NCI-H345 treated with DMSO at 0.1 percent for 48 hours (cell line): ENCODE data around the gene EPHA6.

ENCODE experiments used
- DNase-seq: peaks from one replicate; lab custom pipeline; 2025; ENCODE audit not compliant: unreplicated experiment; lab: John Stamatoyannopoulos, UW

Gene EPHA6

DNA sequence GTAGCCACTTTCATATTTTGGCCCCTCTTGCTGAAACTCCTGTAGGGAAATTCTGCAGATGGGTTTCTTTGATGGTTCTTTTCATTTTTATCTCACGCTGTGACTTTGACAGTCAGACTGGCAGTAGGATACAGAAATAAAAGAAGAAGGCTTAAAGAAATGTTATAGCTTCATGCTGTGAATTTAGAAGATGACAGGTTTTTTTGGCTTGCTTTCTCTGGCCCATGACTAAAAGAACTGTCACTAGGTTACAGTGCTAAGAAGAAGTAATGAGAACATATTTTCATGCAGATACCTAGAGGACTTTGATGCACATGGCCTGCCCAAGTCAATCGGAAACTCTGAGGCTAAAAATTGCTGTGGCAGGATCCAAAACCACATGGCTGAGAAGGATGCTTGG lies 334.5 kb downstream of the EPHA6 start:
- DNase-seq = no peak

DNA sequence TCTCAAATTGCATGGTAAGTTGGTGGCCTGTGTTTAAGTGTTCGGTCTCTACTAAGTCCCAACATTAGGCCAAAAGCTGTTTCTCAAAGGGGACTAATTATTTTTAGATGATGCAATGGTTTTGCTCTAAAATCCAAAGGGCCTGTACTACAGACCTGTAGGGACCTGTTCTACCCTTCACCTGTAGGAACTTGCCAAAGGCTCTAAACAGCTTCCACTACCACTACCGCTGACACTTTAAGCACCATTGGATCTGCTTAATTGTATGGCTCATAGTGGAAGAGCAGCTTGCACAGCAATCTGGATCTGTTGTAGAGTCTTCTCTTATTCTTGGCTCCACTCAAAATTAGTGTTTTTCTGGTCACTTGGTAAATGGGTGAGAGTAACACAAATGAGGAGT lies 346.8 kb downstream of the EPHA6 start:
- DNase-seq = no peak

DNA sequence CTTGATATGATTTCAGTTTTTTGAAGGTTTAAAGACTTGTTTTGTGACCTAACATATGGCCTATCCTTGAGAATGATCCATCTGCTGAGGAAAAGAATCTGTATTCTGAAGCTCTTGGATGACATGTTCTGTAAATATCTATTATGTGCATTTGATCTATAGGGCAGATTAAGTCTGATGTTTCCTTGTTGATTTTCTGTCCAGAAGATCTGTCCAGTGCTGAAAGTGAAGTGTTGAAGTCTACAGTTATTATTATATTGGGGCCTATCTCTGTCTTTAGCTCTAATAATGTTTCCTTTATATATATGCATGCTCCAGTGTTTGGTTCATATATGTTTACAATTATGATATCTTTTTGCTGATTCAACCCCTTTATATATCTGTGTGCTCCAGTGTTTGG lies 362.8 kb downstream of the EPHA6 start:
- no peak for DNase-seq

DNA sequence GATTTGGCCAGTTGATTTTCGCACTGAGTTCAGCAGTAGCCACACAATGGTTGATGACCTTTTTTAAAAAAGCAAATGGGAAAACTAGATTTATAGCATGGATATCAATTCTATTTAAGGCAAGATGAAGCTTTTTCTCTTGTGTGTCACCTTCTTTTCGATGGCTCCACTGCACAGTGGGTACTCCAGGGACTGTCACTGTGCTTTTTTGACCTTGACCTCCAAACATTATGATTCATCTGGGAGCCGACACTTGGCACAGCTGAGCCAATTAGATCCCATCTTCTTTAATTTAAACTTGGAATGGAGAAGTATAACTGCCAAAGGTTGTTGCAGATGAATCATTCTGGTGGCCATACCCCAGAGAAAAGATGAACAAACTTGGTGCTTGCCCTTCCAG lies 367.3 kb downstream of the EPHA6 start:
- DNase-seq = no peak

DNA sequence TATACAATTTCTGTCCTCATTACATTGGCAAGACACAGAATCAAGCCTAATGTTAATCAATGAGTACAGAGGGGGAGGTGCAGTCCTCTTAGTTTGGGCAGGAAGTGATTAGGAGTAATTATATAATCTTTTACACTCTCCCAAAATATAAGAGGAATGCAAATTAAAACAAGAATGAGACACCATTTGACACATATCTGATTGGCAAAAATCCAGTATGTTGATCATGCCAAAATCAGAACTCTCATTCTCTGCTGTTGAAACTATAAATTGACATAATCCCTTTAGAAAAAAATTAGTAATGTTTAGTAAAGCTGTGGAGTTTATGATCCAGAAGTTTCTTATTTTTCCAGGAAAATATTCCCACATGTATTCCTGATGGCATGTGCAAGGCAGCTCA lies 373.4 kb downstream of the EPHA6 start:
- no peak for DNase-seq

DNA sequence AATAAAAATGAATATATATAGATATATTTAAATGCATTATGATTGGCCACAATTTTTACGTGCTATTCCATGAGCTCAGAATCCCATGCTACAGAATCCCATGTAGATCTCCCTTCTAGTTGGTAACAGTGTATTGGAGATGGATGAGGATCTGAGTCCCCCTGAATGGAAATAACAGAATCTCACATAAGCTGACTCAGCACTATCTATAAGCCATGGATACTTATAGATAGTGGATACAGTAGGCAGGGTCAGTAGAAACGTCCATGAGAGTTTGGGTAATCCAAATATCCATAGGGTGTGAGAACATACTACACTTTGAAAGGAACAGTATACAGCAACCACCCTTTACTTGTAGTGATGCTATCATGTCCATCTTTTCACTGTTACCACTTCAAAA lies 375.4 kb downstream of the EPHA6 start:
- no peak for DNase-seq

DNA sequence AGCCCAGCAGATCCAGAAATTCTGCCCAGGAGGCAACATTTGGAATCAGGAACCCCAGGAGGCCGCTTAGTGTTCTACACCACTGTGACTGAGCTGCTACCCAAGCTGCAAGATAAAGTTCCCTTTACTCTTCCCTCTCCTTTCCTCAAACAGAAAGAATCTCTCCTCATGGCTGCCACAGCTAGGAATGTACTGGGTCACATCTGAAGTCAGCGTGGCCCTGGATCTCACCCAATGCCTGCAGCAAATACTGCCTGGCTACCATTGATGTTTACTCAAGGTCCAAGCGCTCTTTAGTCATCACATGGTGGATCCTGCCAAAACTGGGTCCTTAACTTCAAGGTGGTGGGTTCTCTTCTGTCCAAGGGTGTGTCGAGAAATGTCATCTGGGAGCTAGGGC lies 382.7 kb downstream of the EPHA6 start:
- no peak for DNase-seq

DNA sequence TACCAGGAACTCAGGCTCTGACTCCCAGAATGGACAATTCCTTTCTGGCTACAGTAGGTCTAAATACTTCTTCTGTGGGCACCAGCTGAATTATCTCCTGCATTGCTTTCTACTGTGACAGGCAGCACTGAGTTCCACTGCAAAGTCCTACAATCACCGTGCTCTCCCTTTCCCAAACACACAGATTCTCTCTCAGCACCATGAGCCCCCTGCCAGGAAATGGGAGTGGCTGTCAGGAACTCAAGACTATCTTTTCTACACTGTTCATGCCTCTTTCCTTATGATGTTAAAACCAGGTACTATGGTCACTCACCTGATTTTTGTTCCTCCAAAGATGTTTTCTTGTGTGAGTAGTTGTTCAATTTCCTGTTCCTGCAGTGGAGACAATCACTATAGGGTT lies 383.4 kb downstream of the EPHA6 start:
- DNase-seq = no peak

DNA sequence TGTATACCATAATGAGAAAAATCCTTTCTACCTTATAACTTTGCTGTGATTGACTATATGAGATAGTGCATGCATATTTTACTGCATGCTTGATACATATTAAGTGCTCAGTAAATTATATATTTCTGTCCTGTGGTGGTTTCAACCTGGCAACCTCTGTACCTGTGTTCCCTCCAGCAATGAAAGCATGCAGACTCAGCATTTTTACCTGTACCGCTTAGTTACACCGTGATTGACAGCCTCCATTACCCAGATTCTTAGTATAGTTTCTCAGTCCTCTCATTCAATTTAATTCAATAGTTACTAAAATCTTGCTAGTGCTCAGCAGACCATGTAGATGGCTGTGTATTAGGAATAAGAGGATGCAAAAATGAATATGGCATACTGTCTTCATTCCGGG lies 386.0 kb downstream of the EPHA6 start:
- no peak for DNase-seq

DNA sequence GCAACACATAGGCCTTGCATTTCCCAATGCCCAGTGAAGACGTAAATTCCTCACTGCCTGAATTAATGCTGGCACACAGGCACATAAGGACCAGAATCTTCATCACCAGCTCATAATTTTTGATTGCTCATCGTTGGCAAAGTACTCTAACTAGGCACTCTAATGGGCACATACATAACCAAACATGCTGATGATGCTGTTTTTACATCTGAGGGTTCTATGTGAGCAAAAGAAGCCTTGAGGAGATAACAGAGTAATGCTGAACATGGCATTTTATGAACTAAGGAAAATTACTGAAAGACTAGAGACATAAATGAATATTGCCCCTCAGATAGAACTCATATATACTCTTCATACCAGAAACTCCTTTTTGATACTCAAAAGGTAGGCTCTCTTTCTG lies 387.4 kb downstream of the EPHA6 start:
- no peak for DNase-seq

DNA sequence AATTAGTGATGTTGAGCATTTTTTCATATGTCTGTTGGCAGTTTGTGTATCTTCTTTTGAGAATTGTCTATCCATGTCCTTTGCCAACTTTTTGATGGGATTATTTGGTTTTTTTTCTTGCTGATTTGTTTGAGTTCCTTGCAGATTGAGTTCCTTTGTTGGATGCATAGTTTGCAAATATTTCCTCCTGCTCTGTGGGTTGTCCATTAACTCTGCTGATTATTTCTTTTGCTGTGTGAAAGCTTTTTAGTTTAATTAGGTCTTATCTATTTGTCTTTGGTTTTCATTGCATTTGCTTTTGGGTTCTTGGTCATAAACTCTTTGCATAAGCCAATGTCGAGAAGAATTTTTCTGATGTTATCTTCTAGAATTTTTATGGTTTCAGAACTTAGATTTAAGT lies 414.6 kb downstream of the EPHA6 start:
- no peak for DNase-seq

DNA sequence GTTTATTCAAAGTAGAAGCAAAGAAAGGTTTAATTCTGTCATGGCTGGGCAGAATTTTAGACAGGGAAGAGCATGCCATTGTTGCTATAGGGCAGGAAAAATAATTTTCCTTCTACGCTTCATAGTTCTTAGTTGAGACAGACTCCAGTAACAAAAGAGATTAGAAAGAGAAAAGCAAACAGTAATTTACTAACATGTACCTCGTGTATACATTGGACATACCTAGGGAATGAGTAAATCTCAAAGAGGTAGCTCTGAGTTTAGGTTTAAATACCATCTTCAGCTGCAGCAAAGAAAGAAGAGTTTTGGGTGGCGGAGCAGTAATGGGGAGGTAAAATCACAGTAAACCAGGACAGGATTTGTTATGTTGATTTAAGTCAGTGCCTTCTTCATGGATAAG lies 416.1 kb downstream of the EPHA6 start:
- no peak for DNase-seq

DNA sequence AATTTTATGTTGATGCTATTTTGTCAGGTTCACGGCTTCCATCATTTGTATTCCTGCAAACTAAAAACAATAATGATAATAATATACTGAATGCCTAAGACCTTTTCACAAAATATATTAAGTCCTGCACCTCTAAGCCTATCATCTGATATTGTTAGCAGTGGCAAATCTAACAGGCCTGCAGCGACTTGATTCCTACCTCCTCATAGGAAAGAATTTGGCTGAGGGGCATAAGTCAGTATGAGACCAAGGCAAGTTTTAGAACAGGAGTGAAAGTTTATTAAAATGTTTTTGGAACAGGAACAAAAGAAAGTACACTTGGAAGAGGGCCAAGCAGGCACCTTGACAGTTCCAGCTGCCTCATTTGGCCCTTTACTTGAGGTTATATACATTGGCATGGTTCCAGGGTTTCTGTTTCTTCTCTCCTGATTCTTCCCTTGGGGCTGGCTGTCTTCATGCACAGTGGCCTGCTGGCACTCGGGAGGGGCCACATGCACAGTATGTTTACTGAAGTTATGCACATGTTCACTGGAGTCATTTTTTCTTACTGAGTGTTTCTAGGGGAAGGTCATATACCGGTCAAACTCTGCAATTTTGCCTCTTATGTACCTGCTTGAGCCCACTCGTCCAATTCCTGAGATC lies 418.1 kb downstream of the EPHA6 start:
- DNase-seq = no peak

DNA sequence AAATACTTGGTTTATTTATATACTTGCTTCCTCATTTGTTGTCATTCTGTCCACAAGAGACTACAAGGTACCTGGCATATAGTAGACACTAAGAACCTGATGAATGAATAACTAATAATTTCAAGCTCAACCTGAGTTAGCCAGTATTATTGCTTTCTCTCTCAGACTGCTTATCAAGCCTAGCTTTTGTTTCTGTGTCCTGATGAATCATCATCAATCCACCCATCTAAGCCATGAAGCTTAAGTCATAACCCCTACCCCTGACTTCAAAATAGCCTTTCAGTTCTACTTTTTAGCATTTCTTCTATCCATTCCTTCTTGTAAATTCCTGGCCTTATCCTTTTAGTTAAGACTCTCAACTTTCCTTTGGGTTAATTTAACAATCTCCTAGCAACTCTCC lies 420.8 kb downstream of the EPHA6 start:
- DNase-seq = no peak

DNA sequence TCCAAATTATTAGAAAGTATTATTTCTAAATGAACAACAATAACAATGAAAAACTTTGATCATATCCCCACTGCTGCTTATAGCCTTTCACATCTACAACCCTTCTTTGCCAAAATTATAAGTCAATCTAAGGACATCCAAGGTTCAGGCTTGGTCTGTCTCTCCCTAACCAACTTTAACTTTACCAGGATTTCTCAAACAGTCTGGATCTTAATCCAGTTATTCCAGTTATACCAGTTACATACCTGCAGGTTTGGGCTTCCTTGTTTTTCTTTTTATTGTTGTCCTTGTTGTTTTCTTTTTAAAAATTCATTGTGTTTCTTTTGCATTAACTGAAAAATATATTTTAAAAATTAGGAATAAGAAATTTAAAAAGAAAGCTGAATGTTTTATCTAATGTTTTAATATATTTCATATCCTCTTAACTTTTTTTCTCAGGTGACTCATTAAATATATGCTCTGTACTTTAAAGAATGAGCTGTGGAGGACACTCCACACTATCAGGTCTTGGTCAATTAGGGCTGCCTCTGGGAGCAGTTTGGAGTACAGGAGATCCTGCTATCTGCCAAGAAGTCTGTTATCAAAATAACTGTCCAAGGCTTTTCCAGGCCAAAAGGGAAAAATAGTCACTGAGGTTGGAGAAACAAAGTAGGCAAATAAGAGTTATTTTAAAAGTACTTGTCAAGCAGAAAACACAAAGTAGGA lies 421.4 kb downstream of the EPHA6 start:
- no peak for DNase-seq

DNA sequence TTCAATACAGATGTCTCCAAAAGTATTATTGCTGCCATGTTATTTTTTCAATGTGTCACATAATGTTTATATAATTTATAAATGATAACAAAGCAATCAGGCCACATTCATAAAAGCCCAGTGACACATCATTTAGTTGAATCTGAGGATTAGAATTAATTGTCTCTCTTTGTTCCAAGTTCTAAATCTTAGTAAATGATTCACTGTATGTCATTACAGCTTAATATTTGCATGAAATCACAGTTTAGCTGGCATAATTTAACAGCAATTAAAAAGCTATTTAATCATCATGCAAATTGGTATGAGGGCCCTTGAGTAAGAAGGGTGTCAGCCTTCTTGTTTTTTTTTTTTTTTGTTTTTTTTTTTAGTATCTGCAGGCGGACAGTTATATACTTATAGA lies 427.0 kb downstream of the EPHA6 start:
- no peak for DNase-seq

DNA sequence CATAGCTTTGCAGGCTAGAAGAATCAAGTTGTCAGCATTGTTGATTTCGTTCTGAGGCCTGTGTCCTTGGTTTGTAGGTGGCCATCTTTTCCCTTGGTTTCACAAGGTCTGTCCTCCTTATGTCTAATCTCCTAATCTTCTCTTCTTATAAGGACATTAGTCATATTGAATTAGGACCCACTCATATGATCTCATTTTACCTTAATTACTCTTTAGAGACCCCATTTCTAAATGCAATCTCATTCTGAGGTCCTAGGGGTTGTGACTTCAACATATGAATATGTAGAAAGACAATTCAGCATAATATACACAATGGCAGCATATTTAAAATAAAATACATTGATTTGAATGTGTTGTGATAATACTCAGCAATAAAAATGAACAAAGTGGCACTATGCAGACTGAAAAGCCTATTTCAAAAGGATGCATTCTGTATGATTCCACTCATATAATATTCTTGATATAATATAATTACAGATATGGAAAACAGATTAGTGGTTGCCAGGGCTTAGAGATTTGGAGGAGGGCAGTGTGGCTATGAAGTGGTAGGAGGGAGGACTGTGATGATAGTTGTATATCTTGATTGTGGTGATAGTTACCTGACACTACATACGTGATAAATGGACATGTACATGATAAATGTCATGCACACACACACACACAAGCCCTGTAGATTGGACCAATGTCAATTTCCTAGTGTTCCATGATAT lies 431.0 kb downstream of the EPHA6 start:
- no peak for DNase-seq

DNA sequence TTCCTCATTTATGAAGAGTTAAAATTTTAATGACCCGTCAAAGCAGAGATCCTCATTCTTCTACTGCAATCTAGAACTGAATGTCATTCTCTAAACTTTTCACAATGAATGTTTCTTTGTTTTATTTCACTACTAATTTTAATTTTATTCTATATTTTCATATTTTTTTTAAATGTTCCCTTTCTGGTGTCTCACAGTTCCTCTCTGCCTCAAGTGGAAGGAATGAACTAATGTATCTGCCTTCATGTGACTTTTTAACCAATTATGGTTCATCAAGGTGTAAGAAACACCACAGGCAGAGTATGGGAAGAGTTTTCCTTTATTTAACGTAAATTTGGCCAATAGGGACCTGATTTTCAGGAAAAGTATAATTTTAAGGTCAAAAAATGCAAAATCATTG lies 441.7 kb downstream of the EPHA6 start:
- no peak for DNase-seq

DNA sequence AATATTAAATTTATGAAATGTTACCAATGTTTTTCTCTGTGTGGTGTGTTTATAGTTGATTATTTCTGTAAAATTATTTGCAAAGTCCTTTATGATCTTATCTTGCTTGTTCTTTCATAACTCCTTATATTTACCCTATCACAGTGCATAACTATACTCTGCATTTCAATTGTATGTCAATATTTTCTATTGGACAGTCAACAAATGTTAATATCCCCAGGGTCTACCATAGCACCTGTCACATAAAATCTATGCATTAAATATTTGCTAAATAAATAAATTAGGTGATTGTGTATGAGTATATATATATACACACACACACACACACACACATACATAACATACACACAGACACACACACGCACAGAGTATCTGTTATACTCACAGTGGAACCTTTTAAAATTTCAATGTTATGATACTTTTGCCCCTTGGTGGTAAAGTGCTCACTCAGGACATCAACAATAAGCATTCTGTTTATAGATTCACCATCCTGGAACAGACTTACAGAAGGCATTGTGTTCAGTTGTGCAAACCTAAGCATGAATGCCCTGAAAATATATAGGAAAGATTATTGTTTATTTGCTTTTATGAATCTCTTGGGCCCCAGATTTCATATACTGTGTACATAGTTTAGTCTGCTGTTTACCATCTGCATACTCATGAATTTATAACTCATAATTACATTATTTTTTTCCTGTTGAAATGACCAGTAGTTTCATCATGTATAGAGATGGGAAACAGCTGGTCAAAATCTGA lies 443.7 kb downstream of the EPHA6 start:
- DNase-seq = no peak

DNA sequence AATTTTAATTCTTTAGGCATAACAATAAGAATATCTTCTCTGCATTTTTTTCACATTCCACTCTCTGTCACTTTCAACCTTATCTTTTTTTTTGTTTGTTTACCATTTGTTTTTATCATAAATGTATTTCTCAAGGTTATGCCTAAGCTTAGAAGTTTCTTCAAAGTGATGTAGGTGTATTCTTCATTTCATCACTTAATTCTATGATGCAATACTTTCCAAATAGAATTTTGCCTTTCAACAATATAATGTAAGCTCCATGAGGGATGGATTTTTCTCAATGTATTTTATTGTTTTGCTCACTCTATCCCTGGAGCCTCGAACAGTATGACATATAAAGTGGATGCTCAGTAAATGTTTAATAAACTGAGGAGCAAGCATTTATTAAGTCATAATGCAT lies 444.9 kb downstream of the EPHA6 start:
- DNase-seq = no peak

DNA sequence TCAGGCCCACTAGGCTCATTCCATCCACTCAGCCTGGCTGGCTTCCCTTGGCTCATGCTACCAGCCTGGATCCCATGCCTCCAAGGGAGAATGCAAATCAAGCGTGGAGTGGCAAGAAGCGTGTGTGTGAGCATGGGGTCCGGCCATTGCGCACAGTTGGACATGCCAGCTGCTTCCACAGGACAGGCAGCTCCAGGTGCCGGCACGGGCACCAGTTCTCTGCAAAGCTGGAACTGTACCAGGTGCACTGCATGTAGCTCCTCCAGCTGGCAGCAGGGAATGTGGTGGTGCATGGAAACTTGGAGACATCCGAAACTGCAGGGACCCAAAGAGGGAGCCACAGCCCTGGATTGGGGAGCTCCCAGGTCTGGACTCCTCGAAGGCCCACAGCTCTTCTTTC lies 449.8 kb downstream of the EPHA6 start:
- DNase-seq = no peak
